GM13976 (cell line): ENCODE measurements around the gene CYBA.

Experiments used
- DNase-seq: peaks from one replicate; pipeline ENCODE4 v3.0.0; 2012; ENCODE audit warnings: low spot score
- in situ Hi-C: fragments of 300-500 bp; cut with MboI; formaldehyde crosslinking; loops from one replicate; pipeline ENCODE4 v1.12.0; 2022; ENCODE audit warnings: low sequenced_read_pairs, mixed read lengths, inconsistent platforms; ENCODE audit not compliant: unreplicated experiment
- TF ChIP-seq, protein P1 (sequence below): IDR thresholded peaks from 2 replicates; pipeline ENCODE4 v1.5.1; 2012; ENCODE audit warnings: borderline replicate concordance, mild to moderate bottlenecking; ENCODE audit not compliant: insufficient read depth; ENCODE audit errors: extremely low read depth, missing control alignments, control extremely low read depth

The CYBA gene

DNA sequence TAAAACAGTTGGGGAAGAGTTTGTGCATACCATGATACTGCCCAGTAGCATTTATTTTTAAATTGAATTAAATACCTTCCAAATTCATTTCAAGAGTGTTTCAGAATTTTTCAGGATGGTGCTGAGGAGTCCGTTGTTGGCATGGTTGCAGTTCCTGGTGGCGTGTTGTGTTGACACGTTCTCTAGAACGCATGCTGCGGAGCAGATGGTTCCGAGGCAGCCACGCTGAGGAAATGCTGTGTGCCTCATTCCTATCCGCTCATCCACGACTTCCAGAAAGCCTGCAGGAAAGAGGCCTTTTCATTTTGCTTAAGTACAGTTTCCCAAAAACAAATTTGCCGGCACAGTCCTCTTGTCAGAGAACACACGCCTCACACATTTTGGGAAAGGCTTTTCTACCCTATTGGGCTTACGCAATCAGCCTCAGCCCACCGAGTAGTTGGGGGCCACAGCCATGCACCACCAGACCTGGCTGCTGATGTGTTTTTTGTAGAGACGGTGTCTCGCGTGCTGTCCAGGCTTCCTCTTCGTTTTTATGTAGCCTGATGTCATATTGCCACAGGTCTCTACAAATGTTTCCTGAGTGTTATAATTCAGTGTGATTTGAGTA, 44.6 kb downstream of the CYBA start:
- in situ Hi-C loops = no loop called here
- TF ChIP-seq, protein P1, sequence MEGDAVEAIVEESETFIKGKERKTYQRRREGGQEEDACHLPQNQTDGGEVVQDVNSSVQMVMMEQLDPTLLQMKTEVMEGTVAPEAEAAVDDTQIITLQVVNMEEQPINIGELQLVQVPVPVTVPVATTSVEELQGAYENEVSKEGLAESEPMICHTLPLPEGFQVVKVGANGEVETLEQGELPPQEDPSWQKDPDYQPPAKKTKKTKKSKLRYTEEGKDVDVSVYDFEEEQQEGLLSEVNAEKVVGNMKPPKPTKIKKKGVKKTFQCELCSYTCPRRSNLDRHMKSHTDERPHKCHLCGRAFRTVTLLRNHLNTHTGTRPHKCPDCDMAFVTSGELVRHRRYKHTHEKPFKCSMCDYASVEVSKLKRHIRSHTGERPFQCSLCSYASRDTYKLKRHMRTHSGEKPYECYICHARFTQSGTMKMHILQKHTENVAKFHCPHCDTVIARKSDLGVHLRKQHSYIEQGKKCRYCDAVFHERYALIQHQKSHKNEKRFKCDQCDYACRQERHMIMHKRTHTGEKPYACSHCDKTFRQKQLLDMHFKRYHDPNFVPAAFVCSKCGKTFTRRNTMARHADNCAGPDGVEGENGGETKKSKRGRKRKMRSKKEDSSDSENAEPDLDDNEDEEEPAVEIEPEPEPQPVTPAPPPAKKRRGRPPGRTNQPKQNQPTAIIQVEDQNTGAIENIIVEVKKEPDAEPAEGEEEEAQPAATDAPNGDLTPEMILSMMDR = no peak
- DNase-seq = no peak

DNA sequence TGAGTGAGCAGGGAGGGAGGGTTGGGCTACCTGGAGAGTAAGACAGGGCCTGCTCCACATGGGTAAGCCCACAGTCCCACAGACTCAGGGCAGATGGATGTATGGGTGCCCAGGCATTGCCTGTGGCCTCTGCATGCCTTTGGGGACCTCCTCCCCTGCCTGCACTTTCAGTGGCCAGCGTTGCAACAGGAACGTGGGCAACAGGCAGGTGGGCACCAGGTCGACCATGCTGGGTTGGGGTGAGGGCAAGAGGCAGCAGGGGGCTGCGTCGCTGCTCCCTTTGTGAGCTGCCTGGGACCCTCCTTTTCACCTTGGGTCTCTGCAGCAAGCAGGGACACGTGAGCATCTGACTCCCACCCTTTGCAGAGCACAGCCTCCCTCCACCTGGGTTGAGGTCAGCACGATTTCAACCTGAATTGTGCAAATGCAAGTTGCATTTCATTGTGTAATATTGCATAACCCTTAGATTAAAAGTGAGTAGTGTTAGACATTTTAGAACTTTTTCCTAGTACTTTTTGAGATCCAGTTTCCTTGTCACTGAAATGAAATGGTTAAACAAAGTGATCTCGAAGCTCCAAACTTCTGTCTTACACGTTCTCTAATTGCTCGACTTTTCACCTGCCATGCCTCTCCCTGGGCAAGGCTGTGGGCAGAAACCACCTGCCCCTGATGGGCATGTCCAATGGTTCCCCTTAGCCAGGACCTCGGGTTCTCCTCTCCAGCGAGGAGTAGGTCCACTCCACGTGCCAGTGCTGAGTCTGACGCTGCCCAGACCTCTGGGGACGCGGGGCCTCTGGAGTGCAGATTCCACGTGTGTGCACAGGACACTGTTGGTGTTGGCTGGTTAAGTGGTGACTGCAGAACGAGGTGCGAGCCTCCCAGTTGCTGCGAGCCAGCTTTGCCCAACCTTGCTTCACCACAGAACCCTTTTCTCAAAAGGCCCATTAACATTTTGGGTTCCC, 45.4 kb downstream of the CYBA start:
- no peak for DNase-seq
- in situ Hi-C loops = no loop called here
- TF ChIP-seq, protein P1 = no peak

GRCh38 chr16:88602091-88602490, 48.8 kb downstream of the CYBA start:
- no peak for DNase-seq
- in situ Hi-C loops = no loop called here
- TF ChIP-seq, protein P1 = no peak

GRCh38 chr16:88601313-88602036, 49.4 kb downstream of the CYBA start:
- TF ChIP-seq, protein P1 = no peak
- in situ Hi-C loops = no loop called here
- no peak for DNase-seq

- no peak for DNase-seq
- in situ Hi-C loops = no loop called here
- TF ChIP-seq, protein P1 = no peak
Observed at GRCh38 chr16:88600539-88600896, 50.3 kb downstream of the CYBA start.

DNA sequence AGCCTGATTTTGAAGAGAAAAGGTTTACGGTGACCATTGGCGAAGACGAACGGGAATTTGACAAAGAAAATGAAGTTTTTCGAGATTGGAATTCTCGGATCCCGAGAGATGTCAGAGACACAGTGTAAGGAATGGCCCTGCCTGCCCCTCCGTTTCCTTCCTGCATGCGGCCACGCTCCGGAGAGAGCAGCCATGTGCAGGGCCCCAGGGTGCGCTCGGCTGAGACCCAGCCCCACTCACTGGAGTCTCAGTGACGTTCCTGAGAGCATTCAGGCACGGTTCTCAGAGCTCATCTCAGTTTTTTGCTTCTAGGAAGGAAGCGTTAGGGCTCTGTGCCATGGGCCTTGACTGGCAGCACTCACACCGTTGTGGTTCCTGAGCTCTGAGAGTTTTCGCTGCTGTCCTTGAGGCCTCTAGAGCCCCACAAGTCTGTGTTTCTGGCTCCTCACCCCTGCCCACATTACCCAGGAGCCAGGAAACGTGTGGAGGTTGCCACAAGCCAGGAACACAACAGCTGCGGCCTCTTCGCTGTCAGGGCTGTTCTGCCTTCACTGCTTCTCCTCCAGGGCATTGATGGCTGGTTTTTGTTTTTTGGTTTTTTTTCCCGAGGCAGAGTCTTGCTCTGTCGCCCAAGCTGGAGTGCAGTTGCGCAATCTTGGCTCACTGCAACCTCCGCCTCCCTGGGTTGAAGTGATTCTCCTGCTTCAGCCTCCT, 50.9 kb downstream of the CYBA start:
- TF ChIP-seq, protein P1 = no peak
- in situ Hi-C loops = no loop called here
- no peak for DNase-seq
